NCI-H187 treated with DMSO at 0.1 percent for 48 hours (cell line): ENCODE data around the gene CCDC51.

ENCODE experiments used
- DNase-seq: peaks from one replicate; lab custom pipeline; 2025; lab: John Stamatoyannopoulos, UW

CCDC51 gene

DNA sequence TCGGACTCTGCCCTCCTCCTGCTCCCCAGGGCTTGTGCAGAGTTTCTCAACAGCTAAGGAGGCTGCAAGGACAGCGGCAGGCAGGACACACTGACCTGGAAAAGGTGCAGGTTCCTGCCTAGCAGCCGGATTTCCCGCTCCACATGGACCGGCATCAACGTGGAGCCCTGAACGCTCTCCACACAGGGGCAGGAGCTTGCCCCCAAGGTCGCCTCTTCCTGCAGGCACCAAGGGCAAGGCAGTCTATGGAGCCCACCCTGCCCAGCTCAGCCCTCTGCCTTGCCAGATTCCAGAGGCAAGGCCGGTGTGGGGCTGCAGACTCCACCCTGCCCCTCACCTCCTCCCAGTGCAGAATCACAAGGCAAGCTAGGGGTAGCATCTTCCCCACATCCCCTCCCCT, 20.8 kb downstream of the CCDC51 start:
- no peak for DNase-seq

DNA sequence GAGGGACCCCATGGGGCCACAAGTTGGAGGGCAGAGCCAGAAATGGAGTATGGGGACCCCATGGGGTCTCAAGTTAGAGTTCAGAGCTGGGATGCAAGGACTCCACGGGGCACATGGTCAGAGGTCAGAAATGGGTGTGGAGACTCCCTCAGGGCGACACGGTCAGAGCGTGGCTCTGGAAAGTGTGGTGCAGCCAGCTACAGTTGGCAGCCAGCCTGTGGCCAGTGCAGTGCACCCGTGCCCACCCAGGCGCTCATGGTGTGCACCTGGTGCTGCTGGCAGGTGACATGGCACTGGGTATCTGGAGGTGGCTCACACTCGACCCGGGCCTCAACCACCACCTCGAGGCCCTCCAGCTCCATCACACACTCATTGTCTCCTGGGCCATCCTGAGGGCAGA, 21.3 kb downstream of the CCDC51 start:
- DNase-seq = no peak

DNA sequence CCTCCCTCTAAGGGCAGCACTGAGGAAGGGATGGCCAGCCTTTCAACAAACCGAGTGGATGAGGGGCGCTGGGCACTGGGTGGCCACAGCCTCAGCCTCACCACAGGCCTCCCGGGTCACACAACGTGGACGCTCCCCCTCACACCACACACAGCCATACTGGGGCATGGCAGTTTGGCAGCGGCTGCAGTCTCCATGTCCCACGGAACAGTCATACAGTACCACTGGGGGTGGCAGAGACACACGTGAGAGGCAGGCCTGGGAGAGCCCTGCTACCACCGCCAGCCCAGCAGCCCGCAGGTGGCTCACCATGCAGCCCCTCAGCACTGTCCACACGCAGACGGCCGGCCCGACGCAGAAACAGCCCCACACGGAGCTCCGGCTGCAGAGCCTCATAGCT, 21.8 kb downstream of the CCDC51 start:
- no peak for DNase-seq

- no peak for DNase-seq
These were observed 22.3 kb downstream of the CCDC51 start for GRCh38 chr3:48417529-48418108.

DNA sequence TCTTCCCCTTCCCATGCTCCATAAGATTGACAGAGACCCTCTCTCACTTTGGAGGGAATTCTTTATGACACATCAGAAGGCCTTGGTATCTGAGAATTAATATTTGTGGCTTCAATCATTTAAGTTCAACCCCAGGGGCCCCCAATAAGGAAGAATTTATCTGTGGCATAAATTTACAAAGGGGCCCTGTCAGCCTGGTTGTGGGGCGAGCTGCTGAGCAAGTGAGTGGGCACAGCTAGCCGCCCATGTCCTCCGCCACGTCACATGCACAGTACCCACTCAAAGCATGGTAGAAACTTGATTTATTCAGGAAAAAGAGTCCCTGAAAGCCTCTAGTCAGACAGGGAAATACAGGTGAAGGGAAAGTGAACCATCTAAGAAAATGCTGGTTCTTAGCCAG, 23.4 kb downstream of the CCDC51 start:
- DNase-seq = no peak

DNA sequence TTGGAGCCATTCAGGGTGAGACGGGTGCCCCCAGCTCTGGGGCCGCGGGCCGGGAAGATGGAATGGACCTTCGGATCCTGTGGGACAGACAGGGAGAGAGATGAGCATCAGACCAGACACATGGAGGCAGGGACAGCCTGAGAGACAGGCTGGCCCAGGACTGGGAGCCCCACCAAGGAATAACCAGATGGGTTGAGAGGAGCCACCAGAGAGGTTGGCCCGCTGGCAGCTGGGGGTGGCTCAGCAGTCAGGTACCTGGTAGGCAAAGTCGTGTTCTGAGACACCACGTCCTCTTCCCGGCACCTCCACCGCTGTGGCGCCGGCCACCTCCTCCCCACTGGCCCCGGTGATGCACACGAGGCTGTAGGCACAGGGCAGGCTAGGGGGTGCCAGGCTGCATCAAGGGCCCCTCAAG, 23.8 kb downstream of the CCDC51 start:
- no peak for DNase-seq

DNA sequence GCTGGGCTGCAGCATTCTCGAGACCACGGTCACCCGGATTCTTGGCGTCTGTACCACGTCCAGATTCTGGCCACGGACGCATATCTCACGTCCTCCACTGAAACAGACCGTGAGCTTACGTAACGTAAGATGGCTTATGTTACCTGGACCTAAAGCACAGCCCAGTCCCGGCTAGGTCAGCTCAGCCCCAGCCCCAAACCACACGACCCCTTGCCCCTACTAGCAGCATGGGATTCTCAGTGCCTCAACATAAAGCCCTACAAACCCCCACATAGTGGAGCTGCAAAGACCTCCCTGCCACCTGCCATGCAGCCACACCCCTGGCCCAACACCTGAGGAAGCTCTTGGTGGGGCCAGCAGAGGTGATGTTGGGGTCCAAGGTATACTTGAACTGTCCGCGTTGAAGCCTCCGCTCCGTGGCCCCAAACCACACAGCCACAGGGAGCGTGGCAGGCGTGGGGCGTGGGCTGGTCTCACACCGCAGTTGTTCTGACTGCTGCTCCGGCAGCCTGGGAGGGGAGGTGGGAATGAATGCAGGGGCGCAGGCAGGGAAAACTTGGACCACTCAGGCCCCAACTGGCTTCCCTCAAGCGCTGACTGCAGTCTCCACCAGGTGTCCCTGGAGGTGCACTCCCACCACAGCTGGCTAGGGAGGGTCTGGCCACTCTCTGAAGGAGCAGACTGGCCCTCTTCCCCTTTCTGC, 24.5 kb downstream of the CCDC51 start:
- DNase-seq = no peak

- no peak for DNase-seq
These were observed 25.3 kb downstream of the CCDC51 start for GRCh38 chr3:48414376-48415250.

DNA sequence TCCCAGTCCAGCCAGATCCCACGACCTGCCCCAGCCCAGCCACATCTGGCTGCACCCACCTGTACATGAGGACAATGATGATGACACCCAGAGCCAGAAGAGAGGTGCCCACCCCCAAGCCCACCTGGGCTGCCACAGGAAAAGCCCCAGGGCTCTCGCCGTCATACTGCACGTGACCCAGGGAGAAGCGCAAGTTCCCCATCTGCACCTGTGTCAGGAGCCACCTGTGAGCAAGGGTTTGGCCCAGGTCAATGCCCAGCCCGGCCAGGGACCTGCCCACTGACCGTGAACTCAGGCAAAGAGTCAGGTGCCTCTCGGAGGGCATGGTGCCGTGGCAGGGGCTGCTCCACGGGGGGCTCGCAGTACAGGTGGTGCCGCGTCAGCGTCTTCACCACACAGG, 26.3 kb downstream of the CCDC51 start:
- no peak for DNase-seq

DNA sequence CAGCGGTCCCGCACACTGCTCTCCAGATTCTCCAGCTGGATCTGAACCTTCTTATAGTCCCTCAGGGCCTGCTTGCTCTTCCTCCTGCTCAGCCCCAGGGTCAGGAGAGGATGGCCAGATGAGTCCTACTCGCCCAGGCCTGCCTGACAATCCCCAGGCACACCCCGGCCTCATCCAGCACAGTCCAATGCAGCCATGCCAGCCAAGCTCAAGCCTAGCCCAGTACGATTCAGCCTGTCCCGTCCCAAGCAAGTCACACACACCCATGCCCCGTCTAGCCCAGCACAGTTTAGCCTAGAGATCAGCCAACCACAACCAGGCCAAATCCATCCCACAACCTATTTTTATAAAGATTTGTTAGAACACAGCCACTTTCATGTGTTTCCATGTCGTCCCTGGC, 26.8 kb downstream of the CCDC51 start:
- DNase-seq = no peak

DNA sequence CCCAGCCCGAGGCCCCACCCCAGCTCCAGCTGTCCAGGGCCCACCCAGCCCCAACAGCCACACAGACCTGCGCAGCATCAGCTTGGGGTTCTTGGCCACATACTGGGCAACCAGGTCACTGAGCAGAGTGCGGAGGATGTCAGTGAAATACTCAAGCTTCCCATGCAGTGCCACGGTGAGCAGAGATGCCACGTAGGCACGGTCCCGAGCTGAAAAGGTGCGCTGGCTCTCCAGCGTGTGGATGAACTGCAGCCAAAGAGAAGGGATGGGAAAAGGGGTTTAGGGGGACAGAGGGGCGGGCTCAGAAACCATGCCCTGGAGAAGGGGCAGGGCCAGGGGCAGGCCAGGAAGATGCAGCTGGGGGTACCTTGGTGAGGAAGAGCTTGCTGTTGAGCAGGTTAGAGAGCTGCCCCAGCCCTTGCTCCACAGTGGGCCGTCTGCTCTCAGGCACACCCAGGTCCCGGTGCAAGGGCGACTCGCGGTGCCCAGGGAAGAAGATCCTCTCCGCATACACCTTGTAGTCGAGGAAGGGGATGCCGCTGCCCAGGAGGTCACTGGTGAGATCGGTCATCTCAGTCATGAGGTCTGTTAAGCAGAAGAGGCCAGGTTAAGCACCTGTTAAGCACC, 27.4 kb downstream of the CCDC51 start:
- no peak for DNase-seq

DNA sequence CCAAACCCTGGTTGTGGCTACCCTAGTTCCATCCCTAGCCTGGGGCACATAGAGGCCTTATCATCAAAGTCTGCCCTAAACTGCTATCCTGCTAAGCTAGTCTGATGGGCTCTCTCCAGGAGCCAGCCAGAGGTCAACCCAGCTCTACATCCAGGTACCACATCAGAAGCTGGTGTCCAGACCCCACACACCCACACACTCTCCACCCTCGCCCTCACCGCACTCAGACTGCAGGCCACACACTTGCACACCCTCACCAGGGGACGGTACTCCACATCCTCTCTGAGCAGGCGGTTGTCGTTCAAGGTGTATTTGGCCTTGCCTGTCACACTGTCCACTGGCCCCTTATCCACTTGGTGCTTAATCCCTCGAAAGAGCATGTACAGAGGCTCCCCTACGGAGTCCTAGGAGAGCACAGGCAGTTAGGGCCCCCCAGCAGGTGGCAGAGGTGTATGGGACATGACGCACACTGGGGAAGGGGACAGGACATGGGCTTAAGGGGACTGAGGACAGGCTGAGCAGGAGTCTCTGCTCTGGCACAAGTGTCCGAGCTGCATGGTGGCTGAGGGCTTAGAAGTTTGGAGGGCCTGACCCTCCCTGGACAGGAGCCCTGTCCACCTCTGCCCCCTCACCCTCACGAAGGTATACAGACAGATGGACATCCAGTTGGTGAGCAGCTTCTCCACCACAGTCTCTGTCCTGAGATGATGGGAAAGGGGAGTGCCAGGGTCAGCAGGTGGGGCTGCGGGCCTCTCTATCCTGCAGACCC, 28.1 kb downstream of the CCDC51 start:
- no peak for DNase-seq

DNA sequence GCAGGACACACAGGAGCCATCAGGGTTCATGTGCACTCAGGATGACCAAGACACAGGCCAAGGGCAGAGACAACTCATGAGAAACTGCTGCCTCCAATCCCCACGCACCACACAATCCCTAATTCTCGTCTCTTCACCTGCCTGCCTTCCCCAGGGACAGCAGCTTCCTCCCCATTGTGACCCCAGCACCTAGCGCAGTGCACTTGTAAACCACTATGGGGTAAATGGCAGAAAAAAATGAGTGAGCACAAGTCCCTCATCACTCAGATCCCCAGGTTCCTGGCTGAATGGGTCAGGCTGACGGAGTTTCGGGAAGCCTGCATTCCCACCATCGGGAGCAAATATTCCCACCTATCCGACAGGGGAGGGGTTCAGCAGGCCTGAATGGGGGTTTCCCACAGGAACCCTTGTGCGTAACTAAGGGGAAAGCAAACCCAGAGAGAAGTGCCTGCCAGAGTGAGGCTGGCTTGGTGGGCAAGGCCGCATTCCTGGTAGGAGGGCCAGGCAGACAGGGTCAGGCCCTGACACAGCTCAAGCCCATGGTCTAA, 28.8 kb downstream of the CCDC51 start:
- no peak for DNase-seq

DNA sequence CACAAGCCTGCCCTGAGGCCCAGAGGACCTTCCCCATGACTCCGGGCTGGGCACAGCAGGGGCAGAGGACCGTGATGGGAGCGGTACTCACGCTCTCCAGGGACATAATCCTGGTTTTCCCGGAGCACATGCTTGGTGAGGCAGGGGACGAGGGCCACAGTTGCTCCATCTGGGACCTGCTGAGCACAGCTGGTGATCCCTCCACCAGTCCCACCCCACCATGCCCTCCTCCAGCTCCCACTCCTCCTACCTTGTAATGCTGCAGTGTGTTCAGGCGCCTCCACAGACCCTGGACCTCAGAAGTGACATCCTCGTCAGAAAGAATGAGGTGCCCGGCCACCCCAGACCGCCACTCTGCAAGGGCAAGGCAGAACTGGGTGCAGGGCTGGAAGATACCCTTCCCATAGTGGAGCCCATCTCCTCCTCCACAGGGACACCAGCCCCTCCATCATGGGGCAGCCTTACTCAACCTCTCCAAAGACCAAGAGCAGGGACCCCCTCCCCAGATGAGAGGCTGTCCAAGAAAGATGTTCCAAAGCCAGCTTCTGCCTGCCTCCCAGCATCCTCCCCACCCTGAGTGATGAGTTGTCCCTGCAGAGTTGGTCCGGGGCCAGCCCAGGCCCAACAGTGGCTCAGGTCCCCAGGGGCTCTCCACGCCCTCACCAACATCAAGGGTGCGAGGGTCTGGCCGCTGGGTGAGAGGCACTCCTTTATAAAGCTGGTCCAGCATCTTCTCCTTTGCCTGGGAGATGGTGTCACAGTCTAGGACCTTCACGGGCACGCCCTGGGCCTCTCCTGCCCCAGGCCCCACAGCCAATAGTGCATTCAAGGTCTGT, 29.5 kb downstream of the CCDC51 start:
- DNase-seq = no peak

- no peak for DNase-seq
These were observed 30.4 kb downstream of the CCDC51 start for GRCh38 chr3:48409291-48410201.

GRCh38 chr3:48408823-48409281, 31.1 kb downstream of the CCDC51 start:
- DNase-seq = no peak

GRCh38 chr3:48407542-48408099, 32.3 kb downstream of the CCDC51 start:
- no peak for DNase-seq

- no peak for DNase-seq
These were observed 33.2 kb downstream of the CCDC51 start for GRCh38 chr3:48406443-48407431.
